Mucosa of stomach (tissue), 1 donor: ENCODE results near the gene FTSJ1.
"Not testable (repeated sequence)": the region's sequence is repeated elsewhere in the genome, so short reads cannot be mapped to it uniquely, and the experiment has no call there.

Experiments
- H3K27me3 ChIP-seq: one replicate; pipeline ENCODE4 v1.7.0; 2013; ENCODE audit warnings: mild to moderate bottlenecking, low read length; ENCODE audit not compliant: control insufficient read depth, insufficient read depth
- H3K36me3 ChIP-seq: one replicate; pipeline ENCODE4 v1.7.0; 2013; ENCODE audit warnings: low read length; ENCODE audit not compliant: control insufficient read depth, insufficient read depth
- H3K4me1 ChIP-seq: one replicate; pipeline ENCODE4 v1.7.0; 2013; ENCODE audit warnings: mild to moderate bottlenecking, low read length; ENCODE audit not compliant: control insufficient read depth, insufficient read depth
- H3K4me3 ChIP-seq: one replicate; pipeline ENCODE4 v1.7.0; 2013; ENCODE audit warnings: low read length
- H3K9ac ChIP-seq: one replicate; pipeline ENCODE4 v1.7.0; 2013; ENCODE audit warnings: mild to moderate bottlenecking, low read length, moderate library complexity
- H3K9me3 ChIP-seq: one replicate; pipeline ENCODE4 v1.7.0; 2013; ENCODE audit warnings: mild to moderate bottlenecking, low read length, moderate library complexity; ENCODE audit not compliant: control insufficient read depth
- donor health status: Pancreatic carcinoma.

Gene FTSJ1

GRCh38 chrX:48508400-48509244 is 32.6 kb downstream of the FTSJ1 start, which contains the start of gene PORCN:
Gene PORCN, plus strand, starts transcription at chrX:48508992. Its CDS starts 829 bp downstream, at chrX:48509821.
- H3K4me1 ChIP-seq = peaks cover 6% of the 10 kb centered on the region
- no peaks in the 10 kb centered on the region for H3K27me3 ChIP-seq
- H3K9me3 ChIP-seq = no peaks in the 10 kb centered on the region
- peak within 1 kb of the TSS; percentile 78 for H3K9ac ChIP-seq
- H3K36me3 ChIP-seq = no peaks in the 10 kb centered on the region
- H3K4me3 ChIP-seq = peak within 1 kb of the TSS; percentile 56

GRCh38 chrX:48509245-48509590 is 33.2 kb downstream of the FTSJ1 start:
- Histone ChIP-seq H3K9me3 (no peaks in the 10 kb centered on the region), H3K36me3 (no peaks in the 10 kb centered on the region), H3K27me3 (no peaks in the 10 kb centered on the region), H3K4me1 (peaks cover 6% of the 10 kb centered on the region), H3K4me3 (peak overlapping the region; percentile 56), H3K9ac (peak overlapping the region; percentile 78)

GRCh38 chrX:48509619-48510018 is 33.6 kb downstream of the FTSJ1 start:
- Histone ChIP-seq H3K36me3 (no peaks in the 10 kb centered on the region), H3K27me3 (no peaks in the 10 kb centered on the region), H3K4me1 (peaks cover 6% of the 10 kb centered on the region), H3K9me3 (no peaks in the 10 kb centered on the region), H3K9ac (peak overlapping the region; percentile 78), H3K4me3 (no peak overlapping the region)

GRCh38 chrX:48511560-48511959 is 35.6 kb downstream of the FTSJ1 start:
- no peaks in the 10 kb centered on the region for H3K27me3 ChIP-seq
- H3K36me3 ChIP-seq = no peaks in the 10 kb centered on the region
- no peak overlapping the region for H3K9ac ChIP-seq
- H3K4me3 ChIP-seq = no peak overlapping the region
- no peaks in the 10 kb centered on the region for H3K9me3 ChIP-seq
- peaks cover 15% of the 10 kb centered on the region for H3K4me1 ChIP-seq

GRCh38 chrX:48512371-48512935 is 36.5 kb downstream of the FTSJ1 start:
- H3K9me3 ChIP-seq = no peaks in the 10 kb centered on the region
- H3K4me3 ChIP-seq = no peak overlapping the region
- H3K36me3 ChIP-seq = no peaks in the 10 kb centered on the region

GRCh38 chrX:48513670-48514069 is 37.7 kb downstream of the FTSJ1 start:
- Histone ChIP-seq H3K27me3 (no peaks in the 10 kb centered on the region), H3K36me3 (no peaks in the 10 kb centered on the region)

More at GRCh38 chrX:48512371-48512935, 36.5 kb downstream of the FTSJ1 start:
- no peak overlapping the region for H3K9ac ChIP-seq
- no peaks in the 10 kb centered on the region for H3K27me3 ChIP-seq
- peaks cover 20% of the 10 kb centered on the region for H3K4me1 ChIP-seq

GRCh38 chrX:48514126-48514806 is 38.3 kb downstream of the FTSJ1 start:
- Histone ChIP-seq H3K9ac (no peak overlapping the region), H3K4me3 (no peak overlapping the region), H3K4me1 (peaks cover 20% of the 10 kb centered on the region), H3K27me3 (no peaks in the 10 kb centered on the region), H3K9me3 (no peaks in the 10 kb centered on the region), H3K36me3 (no peaks in the 10 kb centered on the region)

More at GRCh38 chrX:48513670-48514069, 37.7 kb downstream of the FTSJ1 start:
- Histone ChIP-seq H3K9me3 (no peaks in the 10 kb centered on the region), H3K9ac (no peak overlapping the region), H3K4me1 (peaks cover 20% of the 10 kb centered on the region), H3K4me3 (no peak overlapping the region)

- Histone ChIP-seq H3K4me1 (peaks cover 14% of the 10 kb centered on the region), H3K9ac (no peak overlapping the region), H3K4me3 (no peak overlapping the region), H3K27me3 (no peaks in the 10 kb centered on the region), H3K36me3 (no peaks in the 10 kb centered on the region), H3K9me3 (no peaks in the 10 kb centered on the region)
Measured at GRCh38 chrX:48514868-48515460, 39.0 kb downstream of the FTSJ1 start.

GRCh38 chrX:48515842-48516241 is 39.8 kb downstream of the FTSJ1 start:
- Histone ChIP-seq H3K9me3 (no peaks in the 10 kb centered on the region), H3K4me3 (no peak overlapping the region), H3K4me1 (peaks cover 14% of the 10 kb centered on the region), H3K36me3 (no peaks in the 10 kb centered on the region), H3K27me3 (no peaks in the 10 kb centered on the region), H3K9ac (no peak overlapping the region)

- H3K9ac ChIP-seq = no peak overlapping the region
- H3K4me3 ChIP-seq = no peak overlapping the region
- H3K27me3 ChIP-seq = no peaks in the 10 kb centered on the region
- peaks cover 14% of the 10 kb centered on the region for H3K4me1 ChIP-seq
- no peaks in the 10 kb centered on the region for H3K36me3 ChIP-seq
- no peaks in the 10 kb centered on the region for H3K9me3 ChIP-seq
Measured at GRCh38 chrX:48516285-48516684, 40.3 kb downstream of the FTSJ1 start.

- Histone ChIP-seq H3K4me3 (no peak overlapping the region), H3K36me3 (no peaks in the 10 kb centered on the region), H3K4me1 (peaks cover 14% of the 10 kb centered on the region), H3K9ac (no peak overlapping the region), H3K9me3 (no peaks in the 10 kb centered on the region), H3K27me3 (no peaks in the 10 kb centered on the region)
Measured at GRCh38 chrX:48516987-48517386, 41.0 kb downstream of the FTSJ1 start.

GRCh38 chrX:48519481-48519880 is 43.5 kb downstream of the FTSJ1 start:
- H3K4me1 ChIP-seq = peaks cover 14% of the 10 kb centered on the region
- not testable (repeated sequence) for H3K27me3 ChIP-seq, H3K36me3 ChIP-seq, H3K9me3 ChIP-seq, H3K4me3 ChIP-seq, H3K9ac ChIP-seq
